HUES48 (cell line): ENCODE data around the gene TOR1B.

Experiments
- H3K27ac ChIP-seq: one replicate; pipeline ENCODE4 v1.7.0; 2013; ENCODE audit warnings: low read depth, low read length, inconsistent platforms
- H3K27me3 ChIP-seq: 2 replicates; pipeline ENCODE4 v1.6.1; 2013; ENCODE audit warnings: mild to moderate bottlenecking, low read length; ENCODE audit not compliant: control insufficient read depth, insufficient read depth
- H3K36me3 ChIP-seq: 2 replicates; pipeline ENCODE4 v1.6.1; 2013; ENCODE audit warnings: low read length; ENCODE audit not compliant: control insufficient read depth, insufficient read depth
- H3K4me1 ChIP-seq: 2 replicates; pipeline ENCODE4 v1.6.1; 2013; ENCODE audit warnings: mild to moderate bottlenecking, low read length; ENCODE audit not compliant: control insufficient read depth, insufficient read depth
- H3K4me3 ChIP-seq: 2 replicates; pipeline ENCODE4 v1.5.1; 2013; ENCODE audit warnings: mild to moderate bottlenecking, low read depth, low read length
- H3K9ac ChIP-seq: 2 replicates; pipeline ENCODE4 v1.6.1; 2013; ENCODE audit warnings: mild to moderate bottlenecking, low read depth, low read length, moderate library complexity
- H3K9me3 ChIP-seq: 2 replicates; pipeline ENCODE4 v1.6.1; 2013; ENCODE audit warnings: low read length; ENCODE audit not compliant: control insufficient read depth, insufficient read depth

TOR1B gene

GRCh38 chr9:129814432-129815223 lies 11.6 kb downstream of the TOR1B start:
- no peak overlapping the region for H3K9ac ChIP-seq
- no peaks in the 10 kb centered on the region for H3K9me3 ChIP-seq
- peaks cover 77% of the 10 kb centered on the region for H3K36me3 ChIP-seq
- no peak overlapping the region for H3K4me3 ChIP-seq
- no peaks in the 10 kb centered on the region for H3K4me1 ChIP-seq
- H3K27ac ChIP-seq, result no peak overlapping the region
- H3K27me3 ChIP-seq, result no peaks in the 10 kb centered on the region

DNA sequence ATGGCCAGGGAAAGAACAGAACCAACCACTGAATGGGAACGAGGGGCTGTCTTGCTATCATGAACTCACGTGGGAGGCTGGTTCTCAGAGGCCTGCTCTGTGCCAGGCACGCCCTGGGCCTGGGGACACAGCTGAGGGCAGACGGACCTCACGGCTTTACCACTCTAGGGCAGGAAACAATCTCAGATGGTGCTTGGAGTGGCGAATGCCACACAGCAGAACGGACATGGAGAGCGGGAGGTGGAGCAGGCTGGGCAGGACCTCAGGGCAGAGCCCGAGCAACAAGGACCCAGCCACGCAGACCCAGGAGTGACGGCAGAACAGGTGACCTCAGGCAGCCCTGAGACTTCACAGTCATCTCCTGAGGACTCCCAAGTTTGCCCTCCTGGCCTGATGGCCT lies 12.3 kb downstream of the TOR1B start:
- H3K27me3 ChIP-seq, result no peaks in the 10 kb centered on the region
- no peak overlapping the region for H3K27ac ChIP-seq
- H3K36me3 ChIP-seq, result peaks cover 77% of the 10 kb centered on the region
- no peak overlapping the region for H3K4me3 ChIP-seq
- H3K9me3 ChIP-seq, result no peaks in the 10 kb centered on the region
- no peak overlapping the region for H3K9ac ChIP-seq
- no peaks in the 10 kb centered on the region for H3K4me1 ChIP-seq

GRCh38 chr9:129816501-129817435 lies 13.8 kb downstream of the TOR1B start:
- Histone ChIP-seq H3K27me3 (no peaks in the 10 kb centered on the region), H3K9ac (no peak overlapping the region), H3K4me3 (no peak overlapping the region), H3K9me3 (no peaks in the 10 kb centered on the region), H3K36me3 (peaks cover 80% of the 10 kb centered on the region), H3K27ac (no peak overlapping the region), H3K4me1 (no peaks in the 10 kb centered on the region)

DNA sequence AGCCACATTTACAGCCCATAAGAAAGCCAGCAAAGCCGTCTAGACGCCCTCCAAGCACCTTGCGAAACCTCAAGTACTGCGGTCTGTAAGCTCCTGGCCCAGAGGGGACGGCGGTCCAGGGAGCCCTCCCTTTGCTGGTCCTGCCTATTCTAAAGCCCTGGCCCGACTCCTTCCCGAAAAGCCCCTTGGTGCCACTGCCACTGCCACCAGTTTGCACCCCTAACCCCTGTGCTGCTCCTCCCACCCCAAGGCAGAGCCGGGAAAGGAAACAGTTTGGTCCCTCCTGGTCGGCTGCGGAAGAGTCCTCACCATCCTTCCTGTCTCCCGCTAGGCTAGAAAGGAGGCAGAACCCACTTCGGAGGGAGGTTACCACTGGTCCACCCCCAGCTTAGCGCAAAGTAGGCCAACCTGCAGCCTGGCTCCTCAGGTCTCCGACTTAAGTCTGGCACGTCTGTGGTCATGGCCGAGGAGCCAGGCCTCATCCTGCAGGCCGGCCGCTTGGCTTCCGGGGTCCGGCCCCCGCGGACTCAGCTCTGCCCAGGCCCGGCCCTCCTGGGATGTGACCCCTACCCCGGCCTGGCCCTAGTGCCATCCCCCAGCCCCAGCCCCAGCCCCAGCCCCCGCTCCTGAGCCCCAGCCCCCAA lies 20.0 kb downstream of the TOR1B start:
- peaks cover 52% of the 10 kb centered on the region for H3K36me3 ChIP-seq
- peak overlapping the region; percentile 74 for H3K4me3 ChIP-seq
- H3K27me3 ChIP-seq, result no peaks in the 10 kb centered on the region
- H3K27ac ChIP-seq, result no peak overlapping the region
- no peaks in the 10 kb centered on the region for H3K4me1 ChIP-seq
- H3K9me3 ChIP-seq, result no peaks in the 10 kb centered on the region
- H3K9ac ChIP-seq, result peak overlapping the region; percentile 53; the same call in 1 of the 2 replicates

GRCh38 chr9:129823542-129823934 lies 20.6 kb downstream of the TOR1B start:
- Histone ChIP-seq H3K4me3 (peak overlapping the region; percentile 74), H3K27ac (peak overlapping the region; percentile 91), H3K27me3 (no peaks in the 10 kb centered on the region), H3K9ac (peak overlapping the region; percentile 62; the same call in 1 of the 2 replicates), H3K36me3 (peaks cover 52% of the 10 kb centered on the region), H3K9me3 (no peaks in the 10 kb centered on the region), H3K4me1 (no peaks in the 10 kb centered on the region)

- Histone ChIP-seq H3K4me3 (peak within 1 kb of the TSS; percentile 74), H3K9ac (peak within 1 kb of the TSS; percentile 62; the same call in 1 of the 2 replicates), H3K36me3 (peaks cover 52% of the 10 kb centered on the region)
These were observed 21.1 kb downstream of the TOR1B start, which contains the start of gene TOR1A for GRCh38 chr9:129823935-129824601. TOR1A (minus strand) TSS chr9:129824136; CDS start chr9:129824085, 51 bp downstream.

GRCh38 chr9:129826344-129826743 lies 23.4 kb downstream of the TOR1B start:
- no peaks in the 10 kb centered on the region for H3K9me3 ChIP-seq
- peaks cover 57% of the 10 kb centered on the region for H3K36me3 ChIP-seq
- no peaks in the 10 kb centered on the region for H3K4me1 ChIP-seq

More at GRCh38 chr9:129823935-129824601, 21.1 kb downstream of the TOR1B start, which contains the start of gene TOR1A:
- no peaks in the 10 kb centered on the region for H3K9me3 ChIP-seq
- H3K27ac ChIP-seq, result peak within 1 kb of the TSS; percentile 91
- H3K4me1 ChIP-seq, result no peaks in the 10 kb centered on the region
- no peaks in the 10 kb centered on the region for H3K27me3 ChIP-seq

GRCh38 chr9:129826759-129827158 lies 23.8 kb downstream of the TOR1B start:
- H3K4me3 ChIP-seq, result no peak overlapping the region
- H3K4me1 ChIP-seq, result no peaks in the 10 kb centered on the region
- no peak overlapping the region for H3K27ac ChIP-seq
- peaks cover 55% of the 10 kb centered on the region for H3K36me3 ChIP-seq
- H3K9me3 ChIP-seq, result no peaks in the 10 kb centered on the region
- H3K9ac ChIP-seq, result no peak overlapping the region
- H3K27me3 ChIP-seq, result no peaks in the 10 kb centered on the region

More at GRCh38 chr9:129826344-129826743, 23.4 kb downstream of the TOR1B start:
- H3K4me3 ChIP-seq, result no peak overlapping the region
- no peaks in the 10 kb centered on the region for H3K27me3 ChIP-seq
- no peak overlapping the region for H3K9ac ChIP-seq
- no peak overlapping the region for H3K27ac ChIP-seq

DNA sequence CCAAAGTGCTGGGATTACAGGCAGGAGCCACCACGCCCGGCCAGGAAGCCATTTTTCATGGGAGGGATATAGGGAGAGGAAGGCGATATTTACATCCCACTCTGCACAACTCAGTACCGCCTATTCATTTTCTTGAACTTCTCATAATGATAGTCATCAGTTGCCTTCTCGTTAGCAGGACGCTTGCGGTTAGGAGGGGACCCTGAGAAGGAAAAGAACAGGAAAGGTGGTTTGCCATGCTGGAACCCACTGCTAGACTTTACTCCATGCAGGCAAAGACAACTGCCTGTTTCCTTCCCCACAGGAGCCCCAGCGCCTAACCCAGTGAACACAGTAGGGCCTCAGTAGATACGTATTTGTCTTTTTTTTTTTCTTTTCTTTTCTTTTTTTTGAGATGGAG lies 25.1 kb downstream of the TOR1B start:
- Histone ChIP-seq H3K27ac (no peak overlapping the region), H3K4me1 (no peaks in the 10 kb centered on the region), H3K9me3 (no peaks in the 10 kb centered on the region), H3K4me3 (no peak overlapping the region), H3K9ac (no peak overlapping the region), H3K36me3 (peaks cover 57% of the 10 kb centered on the region), H3K27me3 (no peaks in the 10 kb centered on the region)

- no peak overlapping the region for H3K9ac ChIP-seq
- H3K36me3 ChIP-seq, result peaks cover 61% of the 10 kb centered on the region
- H3K27me3 ChIP-seq, result no peaks in the 10 kb centered on the region
- no peak overlapping the region for H3K27ac ChIP-seq
- no peak overlapping the region for H3K4me3 ChIP-seq
- H3K9me3 ChIP-seq, result no peaks in the 10 kb centered on the region
- 0 out of 2 replicates have a peak, but pooled peaks cover under 1% of the 10 kb centered on the region for H3K4me1 ChIP-seq
These were observed 26.0 kb downstream of the TOR1B start for GRCh38 chr9:129828969-129829368.
